Immature natural killer cell (primary cell): ENCODE results near the gene PIGU. TPM values are rescaled to one million over a fixed set of nuclear protein-coding genes. Genes with fewer than 3 reads are reported as not detected.
A peak's percentile ranks its signal among the peaks of the same experiment; 100 is the strongest.

ENCODE experiments used
- DNase-seq, 3 donors: peaks; one replicate each; pipeline ENCODE4 v3.0.0; 2022; ENCODE audit warnings: mixed read lengths in 1 of 3
- H3K27ac Mint-ChIP-seq, 6 donors: one replicate each; pipeline ENCODE4 v1.8.0; 2020; ENCODE audit warnings: mixed read lengths in 6 of 6, mild to moderate bottlenecking in 5 of 6, inconsistent platforms in 4 of 6, moderate library complexity in 3 of 6
- H3K27me3 Mint-ChIP-seq, 3 donors: one replicate each; pipeline ENCODE4 v1.8.0; 2020 to 2021; ENCODE audit warnings: low read depth in 3 of 3, mild to moderate bottlenecking in 3 of 3, mixed read lengths in 3 of 3, moderate library complexity in 3 of 3, inconsistent platforms in 1 of 3
- H3K36me3 Mint-ChIP-seq, 3 donors: one replicate each; pipeline ENCODE4 v1.8.0; 2020; ENCODE audit warnings: mixed read lengths in 3 of 3, inconsistent platforms in 2 of 3, mild to moderate bottlenecking in 2 of 3
- H3K4me1 Mint-ChIP-seq, 2 donors: one replicate each; pipeline ENCODE4 v1.8.0; 2020; ENCODE audit warnings: inconsistent platforms in 2 of 2, mild to moderate bottlenecking in 2 of 2, mixed read lengths in 2 of 2, moderate library complexity in 1 of 2
- H3K4me3 Mint-ChIP-seq, 5 donors: one replicate each; pipeline ENCODE4 v1.8.0; 2020; ENCODE audit warnings: mild to moderate bottlenecking in 5 of 5, mixed read lengths in 5 of 5, inconsistent platforms in 3 of 5, moderate library complexity in 3 of 5
- H3K9me3 Mint-ChIP-seq, 6 donors: one replicate each; pipeline ENCODE4 v1.8.0; 2020; ENCODE audit warnings: mild to moderate bottlenecking in 6 of 6, mixed read lengths in 6 of 6, inconsistent platforms in 4 of 6, moderate library complexity in 3 of 6
- polyA plus RNA-seq, 3 donors: library from polyadenylated mRNA; unstranded; fragments of 300-500 nt; fragmentation: Illumina TruSeq; gene quantifications; one replicate each; pipeline ENCODE4 v1.2.3, GENCODE V29; 2021

PIGU gene
- polyA plus RNA-seq, 3 donors from 2014 or later: 19.3 to 34.7 (median 25.3) TPM

DNA sequence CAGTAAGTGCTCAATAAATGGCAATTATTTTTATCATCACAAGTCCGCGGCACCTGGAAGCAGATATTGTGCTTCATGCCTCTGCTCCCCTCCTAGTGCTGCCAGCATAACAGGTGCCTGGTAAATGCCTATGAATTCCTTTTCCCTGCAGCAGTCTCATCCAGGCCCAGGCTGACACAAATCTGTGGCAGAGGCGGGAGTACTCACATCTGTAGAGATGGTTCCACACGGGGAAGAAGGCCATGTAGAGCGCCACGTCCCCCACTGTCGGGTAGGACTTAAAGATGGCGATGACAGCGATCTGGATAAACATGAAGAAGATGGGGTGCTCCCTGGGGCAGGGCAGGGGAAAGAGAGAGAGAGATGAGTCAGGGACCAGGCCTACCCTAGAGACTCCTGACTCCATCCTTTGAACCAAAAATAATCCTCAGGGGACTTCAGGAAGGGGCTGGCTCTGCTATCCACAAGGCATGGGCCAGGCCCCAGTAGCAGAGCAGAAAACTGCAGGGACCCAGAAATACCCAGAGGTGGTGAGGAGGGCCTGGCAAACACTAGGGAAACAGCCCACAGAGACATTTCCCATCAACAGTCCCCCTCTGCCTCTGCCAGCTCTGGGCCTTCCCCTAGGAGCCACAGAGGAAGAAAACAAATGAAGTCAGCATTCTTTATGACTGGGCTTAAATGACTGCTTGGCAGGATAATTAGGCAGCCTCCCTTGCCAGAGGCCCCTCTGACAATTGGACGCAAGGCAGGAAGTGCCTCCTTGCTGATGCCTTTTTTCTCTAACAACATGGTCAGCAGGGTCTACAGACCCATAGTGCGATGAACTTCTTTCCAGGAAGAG, 95.3 kb downstream of the PIGU start:
- H3K4me1 Mint-ChIP-seq: peaks cover 15 to 17% of the 10 kb centered on the region in 2 donors
- no peak for DNase-seq
- no peaks in the 10 kb centered on the region for H3K27me3 Mint-ChIP-seq
- peaks cover 8 to 24% (median 10%) of the 10 kb centered on the region in 3 donors for H3K36me3 Mint-ChIP-seq
- no peak overlapping the region for H3K4me3 Mint-ChIP-seq
- H3K9me3 Mint-ChIP-seq: peaks cover 0 to 2% (median 0%) of the 10 kb centered on the region in 6 donors
- peak overlapping the region in 5 of 6 donors; percentile 44 to 76 (median 58) for H3K27ac Mint-ChIP-seq

DNA sequence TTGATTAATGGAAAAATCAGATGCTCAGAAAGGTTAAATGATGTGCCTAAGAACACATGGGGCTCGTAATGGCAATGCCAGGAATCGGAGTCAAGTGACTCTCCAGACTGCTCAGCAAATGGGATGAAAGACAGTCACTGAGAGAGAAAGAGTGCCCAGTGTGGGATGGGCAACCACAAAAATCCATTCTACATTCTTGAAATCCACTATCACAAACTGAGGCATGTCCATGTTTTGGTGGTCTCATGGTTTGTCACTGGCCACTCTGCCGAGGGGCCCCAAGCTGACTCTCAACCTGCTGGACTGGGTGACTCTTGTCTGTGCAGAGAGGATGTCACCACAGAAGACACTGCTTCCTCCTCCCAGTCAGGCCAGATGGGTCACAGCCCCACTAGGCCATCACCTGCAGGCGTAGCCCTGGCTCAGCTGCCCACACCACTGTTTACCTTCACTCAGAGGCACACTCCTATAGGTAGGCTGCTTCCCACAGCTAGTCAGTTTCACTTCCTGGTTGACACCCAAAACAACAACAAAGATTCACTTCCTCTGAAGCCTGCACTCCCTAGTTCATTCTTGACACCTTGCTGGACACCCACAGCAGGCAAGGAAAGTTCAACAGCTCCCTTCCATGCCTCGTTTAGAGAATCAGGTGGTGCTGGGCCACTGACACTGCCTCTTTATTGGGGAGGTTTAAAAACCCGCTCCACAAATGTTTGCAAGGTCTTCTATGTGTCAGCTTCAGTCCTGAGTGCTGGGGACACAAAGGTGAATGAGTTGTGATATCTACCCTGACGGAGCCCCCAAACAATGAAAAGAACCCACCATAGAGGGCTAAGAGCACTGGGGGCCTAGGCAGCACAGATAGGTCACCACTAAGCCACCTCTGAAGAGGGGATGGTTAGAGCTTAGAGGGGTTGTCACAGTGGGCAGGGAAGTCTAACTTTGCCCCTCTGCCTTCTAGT, 96.6 kb downstream of the PIGU start:
- no peaks in the 10 kb centered on the region for H3K9me3 Mint-ChIP-seq
- H3K4me3 Mint-ChIP-seq: no peak overlapping the region
- H3K27ac Mint-ChIP-seq: peak overlapping the region; percentile 44 to 90 (median 76)
- no peak for DNase-seq
- peaks cover 15 to 17% of the 10 kb centered on the region in 2 donors for H3K4me1 Mint-ChIP-seq
- no peaks in the 10 kb centered on the region for H3K27me3 Mint-ChIP-seq
- peaks cover 7 to 17% (median 10%) of the 10 kb centered on the region in 3 donors for H3K36me3 Mint-ChIP-seq

DNA sequence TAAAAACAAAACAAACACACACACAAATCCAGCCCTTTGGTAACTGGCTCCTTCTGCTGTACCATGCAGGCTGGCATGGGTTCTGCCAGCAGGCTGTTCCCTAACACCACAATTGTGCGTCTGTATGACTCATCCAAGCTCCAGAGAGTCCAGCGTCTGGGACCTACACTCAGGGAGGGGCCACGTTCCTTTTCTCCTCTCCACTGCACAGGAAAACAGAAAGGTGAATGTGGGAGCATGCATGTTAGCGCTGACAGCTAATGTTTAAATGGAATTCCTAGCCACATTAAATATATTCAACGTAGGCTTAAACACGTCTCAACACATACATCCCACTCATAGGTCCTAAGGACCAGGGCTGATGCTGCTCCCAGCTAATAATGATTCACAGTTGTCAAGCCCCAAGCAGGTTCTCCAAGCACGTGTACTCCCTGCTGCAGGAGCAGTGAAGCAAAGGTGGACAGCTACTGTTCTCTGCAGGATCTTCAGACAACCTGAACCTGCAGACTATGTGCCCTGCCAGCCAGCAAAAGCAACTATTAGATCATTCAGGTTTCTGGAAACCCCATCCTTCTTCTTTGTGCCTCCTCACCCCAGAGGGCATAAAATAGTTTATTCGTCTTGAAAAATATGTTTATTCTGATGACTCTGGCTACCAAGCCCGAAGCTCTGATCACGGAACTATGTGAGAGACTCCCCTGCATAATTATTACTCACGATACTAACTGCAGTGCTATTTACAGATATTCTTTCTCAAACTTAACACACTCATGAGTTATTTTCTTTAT, 97.5 kb downstream of the PIGU start:
- H3K4me3 Mint-ChIP-seq: no peak overlapping the region
- peaks cover 15 to 17% of the 10 kb centered on the region in 2 donors for H3K4me1 Mint-ChIP-seq
- H3K36me3 Mint-ChIP-seq: peaks cover 5 to 17% (median 10%) of the 10 kb centered on the region in 3 donors
- H3K27ac Mint-ChIP-seq: peak overlapping the region in 4 of 6 donors; percentile 44 to 90 (median 81)
- DNase-seq: no peak
- no peaks in the 10 kb centered on the region for H3K9me3 Mint-ChIP-seq
- no peaks in the 10 kb centered on the region for H3K27me3 Mint-ChIP-seq

DNA sequence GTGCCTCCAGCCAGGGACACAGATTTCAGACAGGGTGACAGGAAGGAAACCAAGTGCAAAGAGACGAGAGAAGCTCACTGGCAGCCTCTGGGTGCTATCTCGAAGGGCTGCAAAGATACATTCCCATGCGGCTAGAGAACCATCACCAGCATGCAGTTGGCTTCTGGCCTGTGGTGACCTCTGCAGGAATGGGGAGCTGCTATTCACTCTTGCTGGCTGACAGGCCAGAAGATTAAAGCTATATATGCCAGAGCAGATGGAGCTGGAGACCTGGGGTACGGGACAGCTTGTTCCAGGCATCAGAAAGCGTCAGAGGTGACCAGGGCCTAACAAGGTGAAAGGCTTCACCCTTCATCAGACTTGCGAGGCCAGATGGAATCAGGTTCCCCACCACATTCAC, 98.4 kb downstream of the PIGU start:
- no peak overlapping the region for H3K4me3 Mint-ChIP-seq
- no peaks in the 10 kb centered on the region for H3K9me3 Mint-ChIP-seq
- no peaks in the 10 kb centered on the region for H3K27me3 Mint-ChIP-seq
- H3K4me1 Mint-ChIP-seq: peaks cover 15 to 17% of the 10 kb centered on the region in 2 donors
- DNase-seq: no peak
- H3K27ac Mint-ChIP-seq: no peak overlapping the region
- H3K36me3 Mint-ChIP-seq: peaks cover 5 to 23% (median 15%) of the 10 kb centered on the region in 3 donors

DNA sequence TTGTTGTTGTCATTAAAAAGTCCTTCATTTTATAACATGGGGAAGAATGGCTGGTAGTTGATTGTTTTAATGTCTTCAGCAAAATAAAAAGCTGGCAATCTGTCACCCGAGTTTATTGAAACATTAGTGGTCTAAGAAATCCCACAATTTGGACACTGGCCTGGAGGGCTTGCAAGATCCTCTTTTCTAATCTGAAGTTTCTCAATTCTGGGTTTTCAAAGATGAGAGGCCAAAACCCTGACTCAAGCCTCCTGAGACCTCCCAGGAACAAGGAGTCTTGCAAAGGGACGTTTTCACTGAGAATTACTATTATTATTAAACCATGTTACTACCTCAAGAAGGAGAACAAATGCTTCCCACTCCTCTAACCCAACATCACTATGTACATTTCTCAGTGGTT, 98.9 kb downstream of the PIGU start:
- H3K4me1 Mint-ChIP-seq: peaks cover 15 to 17% of the 10 kb centered on the region in 2 donors
- H3K4me3 Mint-ChIP-seq: no peak overlapping the region
- H3K9me3 Mint-ChIP-seq: no peaks in the 10 kb centered on the region
- H3K27me3 Mint-ChIP-seq: no peaks in the 10 kb centered on the region
- H3K36me3 Mint-ChIP-seq: peaks cover 9 to 26% (median 20%) of the 10 kb centered on the region in 3 donors
- no peak overlapping the region for H3K27ac Mint-ChIP-seq
- no peak for DNase-seq

DNA sequence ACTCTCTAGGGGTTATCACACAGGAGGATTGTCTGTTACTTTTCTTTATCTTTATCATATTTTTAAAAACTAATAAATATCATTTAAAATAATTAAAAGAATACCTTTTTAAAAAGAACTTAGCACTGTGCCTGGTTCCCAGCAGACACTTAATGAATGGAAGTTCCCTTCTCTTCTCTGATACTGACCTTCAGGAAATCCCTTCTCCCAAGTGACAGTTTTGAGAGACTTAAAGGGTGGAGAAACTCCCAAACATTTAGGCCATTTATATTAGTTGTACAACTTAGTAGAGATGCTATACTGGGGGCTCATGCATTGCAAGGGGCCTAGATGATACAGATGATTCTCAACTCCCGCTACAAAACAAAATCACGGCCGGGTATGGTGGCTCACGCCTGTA, 99.8 kb downstream of the PIGU start:
- Mint-ChIP-seq H3K9me3 (no peaks in the 10 kb centered on the region), H3K4me1 (peaks cover 15 to 17% of the 10 kb centered on the region in 2 donors), H3K27me3 (no peaks in the 10 kb centered on the region), H3K27ac (no peak overlapping the region), H3K36me3 (peaks cover 13 to 26% (median 20%) of the 10 kb centered on the region in 3 donors), H3K4me3 (no peak overlapping the region)
- no peak for DNase-seq

DNA sequence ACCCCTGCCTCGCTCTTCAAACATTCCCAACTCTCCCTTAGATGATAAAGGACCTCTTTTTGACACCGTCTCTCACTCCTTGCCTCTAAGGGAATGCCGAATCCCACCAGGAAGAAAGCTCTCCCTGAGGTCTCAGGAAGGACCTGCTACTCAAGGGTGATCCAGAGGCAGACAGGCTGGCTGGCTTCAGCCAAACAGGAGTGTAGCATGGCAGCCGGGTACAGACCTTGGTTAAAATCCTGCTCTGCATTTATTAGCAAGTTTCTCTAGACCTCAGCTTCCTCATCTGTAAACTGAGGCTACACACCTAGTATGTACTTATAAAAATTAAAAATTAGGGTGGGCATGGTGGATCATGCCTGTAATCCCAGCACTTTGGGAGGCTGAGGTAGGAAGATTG, 101.1 kb downstream of the PIGU start:
- H3K27ac Mint-ChIP-seq: peak overlapping the region in 1 of 6 donors; percentile 7
- no peak for DNase-seq
- H3K4me1 Mint-ChIP-seq: peaks cover 20 to 22% of the 10 kb centered on the region in 2 donors
- no peak overlapping the region for H3K4me3 Mint-ChIP-seq
- H3K36me3 Mint-ChIP-seq: peaks cover 18 to 29% (median 27%) of the 10 kb centered on the region in 3 donors
- no peaks in the 10 kb centered on the region for H3K27me3 Mint-ChIP-seq
- no peaks in the 10 kb centered on the region for H3K9me3 Mint-ChIP-seq

DNA sequence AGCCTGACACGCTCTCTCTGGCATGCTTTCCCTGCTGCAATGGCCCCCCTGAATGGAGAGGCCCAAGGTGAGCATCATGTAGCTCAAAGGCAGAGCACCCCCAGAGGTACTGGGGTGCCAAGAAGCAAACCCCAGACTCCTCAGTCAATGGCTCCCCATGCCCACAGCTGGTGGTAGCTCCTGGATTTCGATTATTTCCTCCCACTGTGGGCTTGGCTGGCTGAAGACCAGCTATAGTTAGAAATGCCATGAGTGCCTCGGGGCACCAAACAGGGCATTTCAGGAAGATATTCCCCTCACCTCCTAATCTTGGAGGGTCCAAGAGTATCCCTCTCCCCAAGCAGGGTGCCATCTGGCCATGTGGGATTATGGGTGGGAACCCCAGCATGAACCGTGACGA, 101.6 kb downstream of the PIGU start:
- Mint-ChIP-seq H3K4me3 (no peak overlapping the region), H3K27ac (no peak overlapping the region), H3K36me3 (peaks cover 18 to 26% (median 26%) of the 10 kb centered on the region in 3 donors), H3K4me1 (peaks cover 16 to 19% of the 10 kb centered on the region in 2 donors), H3K27me3 (no peaks in the 10 kb centered on the region), H3K9me3 (no peaks in the 10 kb centered on the region)
- DNase-seq: no peak

DNA sequence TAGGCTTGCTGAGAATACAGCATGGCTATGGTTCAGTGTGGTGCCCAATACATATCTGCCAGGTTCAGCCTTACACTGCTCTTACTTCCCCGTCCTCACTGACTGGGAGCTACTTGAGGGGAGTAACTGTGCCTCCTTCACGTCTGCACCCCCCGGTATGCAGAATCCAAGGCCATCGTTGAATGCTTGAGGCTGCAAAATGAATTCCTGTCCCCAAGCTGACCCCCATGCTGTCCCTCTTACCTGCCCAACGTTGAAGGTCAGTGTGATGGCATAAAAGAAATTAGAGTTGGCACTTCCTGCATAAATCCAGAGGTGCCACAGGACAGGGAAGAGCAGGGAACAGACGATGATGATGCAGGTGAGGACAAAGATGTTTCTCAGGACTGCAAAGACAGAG, 102.0 kb downstream of the PIGU start:
- peak overlapping the region in 1 of 6 donors; percentile 79 for H3K27ac Mint-ChIP-seq
- H3K4me1 Mint-ChIP-seq: peaks cover 12 to 15% of the 10 kb centered on the region in 2 donors
- DNase-seq: no peak
- peaks cover 18 to 25% (median 24%) of the 10 kb centered on the region in 3 donors for H3K36me3 Mint-ChIP-seq
- no peak overlapping the region for H3K4me3 Mint-ChIP-seq
- H3K27me3 Mint-ChIP-seq: no peaks in the 10 kb centered on the region
- H3K9me3 Mint-ChIP-seq: no peaks in the 10 kb centered on the region

DNA sequence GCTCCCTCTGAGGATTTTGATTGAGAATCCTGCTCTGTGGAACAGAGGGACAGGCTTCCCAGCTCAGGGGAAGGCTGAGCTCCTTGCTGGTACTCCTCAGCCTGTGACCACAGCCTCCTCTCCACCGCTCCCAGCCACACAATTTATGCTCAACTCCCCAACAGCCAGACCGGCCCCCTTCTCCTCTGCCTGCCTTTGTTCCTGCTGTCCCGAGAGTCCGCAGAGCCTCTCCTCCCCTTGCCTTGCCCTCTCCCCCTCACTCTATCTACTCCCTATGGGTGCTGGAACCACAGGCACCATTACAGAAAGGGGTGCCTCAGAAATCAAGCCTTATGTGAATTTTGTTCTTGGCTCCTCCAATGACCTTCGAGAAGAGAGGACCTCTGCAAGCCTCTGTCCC, 102.5 kb downstream of the PIGU start:
- H3K36me3 Mint-ChIP-seq: peaks cover 18 to 25% (median 24%) of the 10 kb centered on the region in 3 donors
- no peak overlapping the region for H3K4me3 Mint-ChIP-seq
- DNase-seq: no peak
- H3K4me1 Mint-ChIP-seq: peaks cover 9 to 11% of the 10 kb centered on the region in 2 donors
- H3K27me3 Mint-ChIP-seq: no peaks in the 10 kb centered on the region
- H3K9me3 Mint-ChIP-seq: no peaks in the 10 kb centered on the region
- H3K27ac Mint-ChIP-seq: peak overlapping the region in 1 of 6 donors; percentile 79

DNA sequence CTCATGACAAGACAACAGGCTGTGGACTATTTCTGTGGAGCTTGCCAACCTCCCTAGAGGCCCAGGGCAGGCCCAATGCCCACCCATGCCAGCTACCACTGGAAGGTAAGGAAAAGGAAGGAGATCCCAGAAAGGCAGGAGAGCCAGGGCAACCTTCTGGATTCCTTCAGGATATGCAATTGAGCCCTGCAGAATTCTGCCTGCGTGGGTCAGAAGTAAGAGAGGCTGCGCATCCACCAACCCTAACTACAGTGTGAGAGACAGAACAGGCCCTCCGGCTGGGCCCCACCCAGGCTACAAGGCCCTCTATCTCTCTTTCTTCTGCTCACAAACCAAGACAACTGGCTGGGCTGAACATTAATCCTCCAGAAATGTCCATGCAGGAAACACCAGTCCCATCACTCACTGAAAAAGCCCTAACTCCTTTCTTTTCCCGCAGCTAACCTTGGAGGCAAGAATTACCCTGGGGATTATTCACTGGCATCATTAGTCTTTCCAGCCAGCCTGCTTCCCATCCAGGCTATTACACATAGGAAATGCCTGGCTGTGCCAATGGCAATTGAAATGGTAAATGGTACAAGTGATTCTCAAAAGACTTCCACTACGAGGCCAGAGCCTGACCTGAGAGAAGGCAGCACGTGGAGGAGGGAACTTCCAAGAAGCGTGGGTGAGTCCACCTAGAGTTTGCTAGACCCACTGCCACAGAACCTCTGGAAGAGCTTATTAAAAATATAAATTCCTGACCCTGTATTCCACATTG, 103.2 kb downstream of the PIGU start:
- no peak overlapping the region for H3K4me3 Mint-ChIP-seq
- H3K27me3 Mint-ChIP-seq: no peaks in the 10 kb centered on the region
- peaks cover 9 to 10% of the 10 kb centered on the region in 2 donors for H3K4me1 Mint-ChIP-seq
- no peaks in the 10 kb centered on the region for H3K9me3 Mint-ChIP-seq
- peak overlapping the region in 2 of 6 donors; percentile 39 to 49 for H3K27ac Mint-ChIP-seq
- DNase-seq: no peak
- peaks cover 18 to 25% (median 24%) of the 10 kb centered on the region in 3 donors for H3K36me3 Mint-ChIP-seq

DNA sequence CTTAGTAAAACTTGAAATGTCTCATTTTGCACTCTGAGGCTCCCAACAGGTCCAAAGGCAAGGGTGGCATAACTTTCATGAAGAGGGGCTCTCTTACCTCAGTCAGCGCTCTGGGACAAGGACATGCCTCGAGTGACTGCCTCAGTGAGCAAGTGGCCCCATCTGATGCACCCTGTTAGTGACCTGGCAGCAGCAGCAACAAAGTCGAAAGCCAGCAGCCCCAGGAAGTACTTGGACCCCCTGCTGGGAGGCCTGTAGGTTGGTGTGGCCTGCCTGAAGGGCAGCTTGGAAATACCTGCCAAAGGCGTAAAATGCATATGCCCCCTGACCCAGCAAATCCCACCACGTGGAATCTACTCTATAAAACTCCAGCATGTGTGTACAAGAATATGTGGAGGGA, 105.1 kb downstream of the PIGU start:
- no peak overlapping the region for H3K4me3 Mint-ChIP-seq
- no peaks in the 10 kb centered on the region for H3K9me3 Mint-ChIP-seq
- H3K4me1 Mint-ChIP-seq: peaks cover 9 to 10% of the 10 kb centered on the region in 2 donors
- H3K27me3 Mint-ChIP-seq: no peaks in the 10 kb centered on the region
- H3K27ac Mint-ChIP-seq: peak overlapping the region in 3 of 6 donors; percentile 50 to 81 (median 52)
- DNase-seq: no peak
- H3K36me3 Mint-ChIP-seq: peaks cover 18 to 25% (median 20%) of the 10 kb centered on the region in 3 donors
